HG03108 (cell line): ENCODE data around the gene SLC15A4.

ENCODE experiments used
- ATAC-seq: cut with Tn5 transposase; IDR thresholded peaks from one replicate; pipeline ENCODE4 v1.9.1; 2021; ENCODE audit warnings: moderate library complexity; ENCODE audit not compliant: unreplicated experiment

Gene SLC15A4

GRCh38 chr12:128795530-128796361 lies 28.0 kb downstream of the SLC15A4 start:
- no peak for ATAC-seq

DNA sequence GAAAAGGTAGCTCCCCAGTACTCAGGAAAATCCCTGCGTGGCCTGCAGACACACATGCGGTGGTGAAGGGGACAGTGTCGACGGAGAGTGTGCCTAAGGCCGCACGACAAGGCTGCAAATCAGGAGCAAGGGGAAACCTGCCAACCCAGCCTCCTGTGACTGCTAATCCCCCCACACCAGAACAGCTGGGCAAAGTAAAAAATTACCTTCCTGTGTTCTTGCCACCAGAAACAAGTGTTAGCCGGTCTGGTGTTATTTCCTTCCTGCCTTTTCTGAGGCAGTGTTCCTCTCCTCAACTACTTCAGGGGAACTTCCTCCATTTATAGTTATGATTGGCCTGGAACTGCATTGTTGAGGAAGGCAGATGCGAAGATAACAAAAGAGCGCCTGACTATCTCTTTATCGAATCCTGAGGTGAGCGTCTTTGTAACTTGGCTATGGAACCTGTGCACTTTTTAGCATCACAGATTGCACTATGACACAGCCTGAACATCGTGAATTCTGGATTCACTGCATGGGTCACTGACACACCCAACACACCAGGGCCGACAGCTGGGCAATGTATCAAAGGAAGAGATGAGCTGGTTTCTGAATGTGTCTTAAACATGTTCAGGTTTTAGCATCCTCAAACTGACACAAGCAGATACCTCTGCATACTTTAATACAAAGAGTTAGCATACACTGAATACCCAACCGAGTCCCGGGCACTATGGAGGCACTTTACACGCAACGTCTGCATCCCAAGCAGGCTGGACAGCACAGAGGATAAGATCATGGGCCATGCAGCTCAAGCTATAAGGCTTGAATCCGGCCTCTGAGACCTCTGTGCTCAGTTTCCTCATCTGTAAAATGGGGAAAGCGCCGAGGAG lies 28.9 kb downstream of the SLC15A4 start:
- peak; percentile 18 for ATAC-seq

DNA sequence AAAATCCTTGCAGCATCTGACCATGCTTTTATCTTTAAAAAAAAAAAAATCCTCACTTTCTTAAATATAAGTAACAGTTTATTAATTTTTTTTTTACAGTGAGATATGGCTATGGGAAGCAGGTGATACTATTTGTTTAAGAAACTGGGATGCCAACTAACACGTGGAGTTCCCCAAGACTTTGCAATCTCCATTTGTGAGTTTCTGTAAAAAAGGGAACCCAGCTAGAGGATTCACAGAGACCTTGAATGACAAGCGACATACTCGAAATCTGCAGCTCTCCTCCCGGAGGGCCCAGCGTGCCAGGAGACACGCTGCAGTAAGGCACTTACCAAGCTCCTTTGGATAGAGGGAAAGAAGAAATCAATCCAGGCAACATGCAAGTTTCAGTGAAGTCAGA lies 30.1 kb downstream of the SLC15A4 start:
- ATAC-seq, result no peak

- no peak for ATAC-seq
These were observed 30.9 kb downstream of the SLC15A4 start for GRCh38 chr12:128792881-128793280.

GRCh38 chr12:128792398-128792797 lies 31.4 kb downstream of the SLC15A4 start:
- no peak for ATAC-seq

DNA sequence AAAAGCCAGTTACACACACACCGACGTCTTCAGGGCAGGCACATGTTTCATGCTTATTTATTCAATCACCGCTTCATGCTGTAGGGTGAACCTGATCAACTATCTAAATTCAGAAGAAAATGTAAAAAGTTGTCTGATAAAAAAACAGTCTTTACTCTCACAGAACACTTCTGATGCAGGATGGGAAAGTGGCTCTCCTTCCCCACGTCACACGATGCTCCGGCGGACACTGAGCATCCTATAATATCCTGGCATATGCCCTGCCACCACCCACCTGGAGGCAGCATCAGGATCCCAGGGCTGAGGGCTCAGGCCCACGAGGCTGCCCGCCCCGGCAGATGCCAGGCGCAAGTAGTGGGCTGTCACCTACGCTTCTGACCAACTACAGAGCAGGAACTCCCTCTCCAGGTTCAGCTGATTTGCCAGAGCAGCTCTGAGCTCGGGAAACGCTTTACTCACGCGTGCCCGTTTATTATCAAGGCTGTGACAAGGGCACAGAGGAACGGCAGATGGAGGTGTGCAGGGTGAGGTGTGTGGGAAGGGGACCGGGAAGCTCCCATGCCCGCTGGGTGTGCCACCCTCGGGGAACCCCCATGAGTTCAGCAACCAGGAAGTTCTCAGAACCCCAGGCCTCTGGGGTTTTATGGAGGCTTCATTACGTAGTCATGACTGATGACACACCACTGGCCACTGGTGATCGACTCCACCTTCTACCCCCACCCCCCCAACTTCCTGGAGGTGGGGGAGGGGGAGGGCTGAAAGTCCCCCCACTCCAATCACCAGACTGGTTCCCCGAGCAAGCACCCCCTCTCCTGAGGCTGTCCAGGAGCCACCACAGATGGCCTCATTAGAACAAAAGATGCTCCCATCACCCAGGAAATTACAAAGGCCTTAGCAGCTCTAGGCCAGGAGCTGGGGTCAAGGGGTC lies 32.1 kb downstream of the SLC15A4 start:
- ATAC-seq, result peak; percentile 30

GRCh38 chr12:128790653-128791373 lies 32.9 kb downstream of the SLC15A4 start:
- ATAC-seq, result no peak

DNA sequence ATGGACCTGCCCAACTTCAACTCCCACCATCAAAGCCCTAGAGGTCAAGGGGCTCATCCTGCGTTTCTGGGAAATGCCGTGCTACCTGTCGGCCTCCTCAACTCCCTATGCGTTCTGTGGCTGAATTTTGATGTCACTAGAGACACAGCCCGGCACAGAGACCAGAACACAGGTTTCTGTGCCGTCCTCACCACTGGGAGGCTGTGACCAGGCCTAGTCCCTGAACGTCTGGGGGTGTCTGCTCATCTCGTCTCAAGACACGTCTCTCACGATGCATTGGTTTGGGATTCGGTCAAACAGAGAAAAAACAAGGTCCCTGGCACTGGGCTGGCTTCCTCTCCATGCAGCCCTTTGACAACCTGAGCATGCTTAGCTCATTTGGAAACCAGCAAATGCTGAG lies 33.5 kb downstream of the SLC15A4 start:
- no peak for ATAC-seq

DNA sequence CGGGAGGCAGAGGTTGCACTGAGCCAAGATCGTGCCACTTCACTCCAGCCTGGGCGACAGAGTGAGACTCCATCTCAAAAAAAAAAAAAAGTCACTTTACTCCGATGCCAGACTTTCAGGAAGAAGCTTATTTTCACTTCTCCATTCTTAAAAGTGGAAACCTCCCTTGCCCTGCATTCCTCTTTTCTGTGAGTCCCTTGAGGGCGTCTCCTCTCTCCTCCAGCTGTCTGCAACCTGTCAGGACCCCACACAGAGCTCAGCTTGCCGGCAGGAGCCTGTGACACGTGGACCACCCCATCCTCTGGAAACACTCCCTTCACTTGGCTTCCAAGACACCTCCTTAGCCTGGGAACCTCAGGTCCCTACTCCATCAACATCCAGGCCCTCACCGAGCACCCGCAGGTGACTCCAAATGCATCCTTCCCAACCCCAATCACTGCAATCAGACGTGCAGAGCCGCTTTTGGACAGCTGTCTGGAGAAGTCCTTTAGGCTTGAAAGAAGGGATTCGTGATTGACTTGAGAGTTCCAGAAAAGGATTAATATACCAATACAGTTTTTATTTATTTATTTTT lies 34.3 kb downstream of the SLC15A4 start:
- ATAC-seq, result no peak

DNA sequence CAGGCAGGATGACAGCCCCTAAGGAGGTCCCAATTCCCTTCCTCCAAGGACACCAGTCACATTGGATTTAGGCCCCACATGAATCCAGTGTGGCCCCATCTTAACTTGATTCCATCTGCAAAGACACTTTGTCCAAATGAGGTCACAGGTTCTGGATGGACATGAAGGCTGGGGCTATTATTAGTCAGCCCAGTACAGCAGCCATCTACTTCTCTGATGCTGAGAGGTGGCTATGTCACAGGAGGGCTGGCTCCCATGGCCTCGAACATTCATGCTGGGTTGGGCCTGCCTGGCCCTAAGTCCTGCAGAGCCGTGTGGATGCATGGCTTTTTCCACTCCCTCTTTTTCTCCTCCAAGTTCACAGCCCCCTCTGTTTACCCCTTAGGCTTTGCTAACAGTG lies 35.9 kb downstream of the SLC15A4 start:
- ATAC-seq, result no peak

- ATAC-seq, result no peak
These were observed 36.9 kb downstream of the SLC15A4 start for GRCh38 chr12:128786741-128787391.

- no peak for ATAC-seq
These were observed 39.6 kb downstream of the SLC15A4 start for GRCh38 chr12:128784030-128784760.

- no peak for ATAC-seq
These were observed 40.6 kb downstream of the SLC15A4 start for GRCh38 chr12:128783129-128783574.

DNA sequence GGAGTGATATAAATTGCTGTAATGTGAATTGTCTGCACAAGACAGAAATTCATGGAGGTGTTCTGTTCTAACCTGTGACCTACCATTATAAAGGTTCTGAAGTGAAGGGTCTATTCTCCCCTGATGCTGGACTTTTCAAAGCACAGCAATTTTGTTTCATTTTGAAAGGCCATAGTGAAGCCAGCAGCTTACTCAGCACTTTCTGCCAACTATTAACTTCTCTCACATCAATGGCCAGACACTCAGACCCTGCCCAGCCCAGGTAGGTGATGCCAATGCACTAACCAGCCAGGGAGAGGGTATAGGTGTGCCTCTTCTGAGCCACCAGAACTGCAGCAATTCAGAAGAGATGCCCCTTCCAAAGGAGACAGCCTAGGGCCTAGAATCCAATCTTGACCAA lies 43.9 kb downstream of the SLC15A4 start:
- no peak for ATAC-seq

DNA sequence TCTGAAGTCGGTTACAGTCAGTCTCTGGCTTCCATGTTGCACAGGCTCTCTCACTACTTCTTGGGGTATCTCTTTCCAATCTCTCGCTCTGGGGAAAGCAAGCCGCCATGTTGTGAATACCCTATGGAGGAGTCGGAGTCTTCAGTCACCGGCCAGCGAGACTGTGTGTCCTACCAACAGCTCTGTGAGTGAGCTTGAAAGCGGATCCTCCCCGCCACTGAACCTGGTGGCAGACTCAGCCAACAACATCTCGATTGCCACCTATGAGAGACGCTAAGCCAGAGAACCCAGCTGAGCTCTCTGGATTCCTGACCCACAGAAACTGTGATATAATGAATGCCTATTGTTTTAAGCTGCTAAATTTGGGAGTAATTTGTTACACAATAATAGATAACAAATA lies 51.5 kb downstream of the SLC15A4 start:
- ATAC-seq, result no peak

GRCh38 chr12:128771681-128772080 lies 52.1 kb downstream of the SLC15A4 start:
- no peak for ATAC-seq

DNA sequence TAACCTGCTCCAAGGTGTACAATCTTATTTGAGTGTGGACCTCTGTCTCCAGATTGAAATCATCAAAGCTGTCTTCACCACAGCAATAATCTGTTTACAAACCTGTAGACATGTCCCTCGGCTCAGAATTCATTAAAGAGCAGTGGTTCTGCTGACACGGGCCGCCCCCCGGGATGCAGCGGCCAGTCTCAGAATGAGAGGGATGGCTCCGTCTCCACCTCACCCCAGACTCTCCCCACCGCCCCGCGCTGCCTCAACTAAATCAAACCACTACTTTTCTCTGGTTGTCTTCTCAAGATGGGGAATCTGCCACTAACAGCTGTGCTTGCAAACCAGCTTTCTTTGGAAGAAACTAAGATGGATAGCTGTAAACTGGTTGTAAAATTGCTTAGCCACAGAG lies 56.2 kb downstream of the SLC15A4 start:
- no peak for ATAC-seq

- no peak for ATAC-seq
These were observed 56.8 kb downstream of the SLC15A4 start for GRCh38 chr12:128766738-128767501.
